Neural progenitor cell (in vitro differentiated cells): ENCODE results near the gene CLNK. TPM values are rescaled to one million over a fixed set of nuclear protein-coding genes. Genes with fewer than 3 reads are reported as not detected.

Experiments
- DNase-seq: peaks from one replicate; pipeline ENCODE4 v3.0.0-alpha.2; 2016; ENCODE audit warnings: low spot score
- H2AFZ ChIP-seq: fragments of 200-600 bp; sonication (generic); replicated peaks from 2 replicates; pipeline ENCODE4 v1.6.1; 2016; ENCODE audit warnings: antibody characterized with exemption
- H3F3A ChIP-seq: fragments of 200-600 bp; sonication (generic); 2 replicates; pipeline ENCODE4 v1.6.1; 2016; ENCODE audit warnings: antibody characterized with exemption, low read depth
- H3K27ac ChIP-seq: fragments of 200-600 bp; sonication (generic); 2 replicates; pipeline ENCODE4 v1.5.1; 2016; ENCODE audit warnings: mild to moderate bottlenecking
- H3K27me3 ChIP-seq: fragments of 200-600 bp; sonication (generic); 2 replicates; pipeline ENCODE4 v1.6.1; 2016; ENCODE audit warnings: mild to moderate bottlenecking, moderate library complexity
- H3K36me3 ChIP-seq: fragments of 200-600 bp; sonication (generic); 2 replicates; pipeline ENCODE4 v1.5.1; 2016
- H3K4me1 ChIP-seq: fragments of 200-600 bp; sonication (generic); 2 replicates; pipeline ENCODE4 v1.6.1; 2016; ENCODE audit warnings: mixed run types
- H3K4me2 ChIP-seq: fragments of 200-600 bp; sonication (generic); 2 replicates; pipeline ENCODE4 v1.6.1; 2016
- H3K4me3 ChIP-seq: fragments of 200-600 bp; sonication (generic); 2 replicates; pipeline ENCODE4 v1.5.1; 2016
- H3K79me2 ChIP-seq: fragments of 200-600 bp; sonication (generic); 2 replicates; pipeline ENCODE4 v1.6.1; 2016; ENCODE audit warnings: low read depth
- H3K9ac ChIP-seq: fragments of 200-600 bp; sonication (generic); 2 replicates; pipeline ENCODE4 v1.6.1; 2016
- H3K9me3 ChIP-seq: fragments of 200-600 bp; sonication (generic); 2 replicates; pipeline ENCODE4 v1.5.1; 2016; ENCODE audit warnings: low read depth
- H4K20me1 ChIP-seq: fragments of 200-600 bp; sonication (generic); 2 replicates; pipeline ENCODE4 v1.6.1; 2016; ENCODE audit warnings: low read depth
- H3K27ac Mint-ChIP-seq: 3 replicates; pipeline ENCODE4 v1.8.0; 2021; ENCODE audit warnings: mixed read lengths
- H3K27me3 Mint-ChIP-seq: 2 replicates; pipeline ENCODE4 v1.8.0; 2022; ENCODE audit warnings: low read depth, mild to moderate bottlenecking, inconsistent platforms, moderate library complexity, mixed read lengths; ENCODE audit not compliant: insufficient read depth
- H3K36me3 Mint-ChIP-seq: 3 replicates; pipeline ENCODE4 v1.8.0; 2021; ENCODE audit warnings: mixed read lengths
- H3K4me1 Mint-ChIP-seq: 3 replicates; pipeline ENCODE4 v1.8.0; 2021; ENCODE audit warnings: mixed read lengths
- H3K4me3 Mint-ChIP-seq: 3 replicates; pipeline ENCODE4 v1.8.0; 2021; ENCODE audit warnings: mild to moderate bottlenecking, moderate library complexity, mixed read lengths
- H3K9me3 Mint-ChIP-seq: 3 replicates; pipeline ENCODE4 v1.8.0; 2020; ENCODE audit warnings: mixed read lengths
- EZH2 ChIP-seq: fragments of 200-600 bp; sonication (generic); IDR thresholded peaks from 2 replicates; pipeline ENCODE4 v1.6.1; 2017; ENCODE audit warnings: antibody characterized with exemption, mild to moderate bottlenecking, moderate library complexity
- EZH2phosphoT487 ChIP-seq: fragments of 200-600 bp; sonication (generic); IDR thresholded peaks from 2 replicates; pipeline ENCODE4 v1.6.1; 2017; ENCODE audit warnings: antibody characterized with exemption
- total RNA-seq: library from RNA; depleted of rRNA; stranded (reverse); fragments of >200 nt; gene quantifications from 2 replicates; pipeline ENCODE4 v1.2.3, GENCODE V29; 2015; ENCODE audit warnings: low replicate concordance
- TF ChIP-seq, protein P1 (sequence below): fragments of 200-600 bp; sonication (generic); IDR thresholded peaks from 2 replicates; pipeline ENCODE4 v1.5.1; 2017; ENCODE audit warnings: antibody characterized with exemption, mild to moderate bottlenecking

Gene CLNK
- total RNA-seq, 1 donor from 2014 or later: not detected

DNA sequence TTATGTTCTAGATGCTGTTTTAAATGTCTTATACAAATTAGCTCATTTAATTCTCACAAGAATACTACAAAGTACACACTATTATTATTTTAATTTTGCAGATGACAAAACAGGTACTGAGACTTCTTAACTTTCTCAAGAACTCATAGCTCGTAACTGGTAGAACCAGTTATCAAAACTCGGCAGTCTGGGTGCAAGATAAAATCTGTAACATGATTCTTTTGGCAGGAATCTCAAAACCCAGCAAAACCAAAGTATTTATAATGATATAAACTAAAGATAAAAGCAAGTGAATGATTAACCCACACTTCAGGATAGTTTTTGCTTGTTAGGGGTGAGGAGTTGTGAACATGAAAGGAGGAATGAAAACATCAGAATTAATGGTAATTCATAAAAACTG is 27.6 kb downstream of the CLNK start:
- Histone ChIP-seq H3K9me3 (no peaks in the 10 kb centered on the region), H3K36me3 (no peaks in the 10 kb centered on the region), H3K27me3 (no peaks in the 10 kb centered on the region), H3K4me3 (no peak overlapping the region), H3K9ac (no peak overlapping the region), H2AFZ (no peak overlapping the region), H3K27ac (no peak overlapping the region), H3K79me2 (no peaks in the 10 kb centered on the region), H3K4me2 (no peak overlapping the region), H3K4me1 (no peaks in the 10 kb centered on the region), H3F3A (no peaks in the 10 kb centered on the region), H4K20me1 (no peaks in the 10 kb centered on the region)
- Mint-ChIP-seq H3K36me3 (no peaks in the 10 kb centered on the region), H3K27me3 (no peaks in the 10 kb centered on the region), H3K9me3 (no peaks in the 10 kb centered on the region), H3K27ac (no peak overlapping the region), H3K4me3 (no peak overlapping the region), H3K4me1 (no peaks in the 10 kb centered on the region)
- TF ChIP-seq, protein P1, sequence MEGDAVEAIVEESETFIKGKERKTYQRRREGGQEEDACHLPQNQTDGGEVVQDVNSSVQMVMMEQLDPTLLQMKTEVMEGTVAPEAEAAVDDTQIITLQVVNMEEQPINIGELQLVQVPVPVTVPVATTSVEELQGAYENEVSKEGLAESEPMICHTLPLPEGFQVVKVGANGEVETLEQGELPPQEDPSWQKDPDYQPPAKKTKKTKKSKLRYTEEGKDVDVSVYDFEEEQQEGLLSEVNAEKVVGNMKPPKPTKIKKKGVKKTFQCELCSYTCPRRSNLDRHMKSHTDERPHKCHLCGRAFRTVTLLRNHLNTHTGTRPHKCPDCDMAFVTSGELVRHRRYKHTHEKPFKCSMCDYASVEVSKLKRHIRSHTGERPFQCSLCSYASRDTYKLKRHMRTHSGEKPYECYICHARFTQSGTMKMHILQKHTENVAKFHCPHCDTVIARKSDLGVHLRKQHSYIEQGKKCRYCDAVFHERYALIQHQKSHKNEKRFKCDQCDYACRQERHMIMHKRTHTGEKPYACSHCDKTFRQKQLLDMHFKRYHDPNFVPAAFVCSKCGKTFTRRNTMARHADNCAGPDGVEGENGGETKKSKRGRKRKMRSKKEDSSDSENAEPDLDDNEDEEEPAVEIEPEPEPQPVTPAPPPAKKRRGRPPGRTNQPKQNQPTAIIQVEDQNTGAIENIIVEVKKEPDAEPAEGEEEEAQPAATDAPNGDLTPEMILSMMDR: no peak
- TF ChIP-seq EZH2phosphoT487 (no peak), EZH2 (no peak)
- no peak for DNase-seq

DNA sequence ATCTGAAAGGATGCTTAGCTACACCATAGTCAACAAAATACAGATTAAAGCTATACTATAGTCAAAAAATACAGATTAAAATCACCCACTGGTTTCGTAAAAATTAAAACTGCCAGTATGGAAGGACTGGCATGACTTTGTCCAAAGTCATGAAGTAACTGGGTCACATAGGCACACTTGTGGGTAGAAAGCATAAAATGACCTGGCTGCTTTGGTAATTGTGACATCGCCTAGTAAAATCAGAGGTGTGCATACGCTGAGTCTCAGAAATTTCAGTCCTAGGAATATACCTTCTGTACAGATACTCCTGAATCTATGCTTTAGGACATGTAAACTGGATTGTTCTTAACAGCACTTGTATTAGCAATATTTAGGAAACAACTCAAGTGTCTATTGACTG is 28.1 kb downstream of the CLNK start:
- Histone ChIP-seq H3K9ac (no peak overlapping the region), H3K4me1 (no peaks in the 10 kb centered on the region), H3K36me3 (no peaks in the 10 kb centered on the region), H3K9me3 (no peaks in the 10 kb centered on the region), H3K27ac (no peak overlapping the region), H4K20me1 (no peaks in the 10 kb centered on the region), H3K4me3 (no peak overlapping the region), H3K79me2 (no peaks in the 10 kb centered on the region), H2AFZ (no peak overlapping the region), H3K4me2 (no peak overlapping the region), H3K27me3 (no peaks in the 10 kb centered on the region), H3F3A (no peaks in the 10 kb centered on the region)
- Mint-ChIP-seq H3K27ac (no peak overlapping the region), H3K4me1 (no peaks in the 10 kb centered on the region), H3K27me3 (no peaks in the 10 kb centered on the region), H3K9me3 (no peaks in the 10 kb centered on the region), H3K36me3 (no peaks in the 10 kb centered on the region), H3K4me3 (no peak overlapping the region)
- DNase-seq: no peak
- TF ChIP-seq EZH2 (no peak), EZH2phosphoT487 (no peak)
- TF ChIP-seq, protein P1: no peak

DNA sequence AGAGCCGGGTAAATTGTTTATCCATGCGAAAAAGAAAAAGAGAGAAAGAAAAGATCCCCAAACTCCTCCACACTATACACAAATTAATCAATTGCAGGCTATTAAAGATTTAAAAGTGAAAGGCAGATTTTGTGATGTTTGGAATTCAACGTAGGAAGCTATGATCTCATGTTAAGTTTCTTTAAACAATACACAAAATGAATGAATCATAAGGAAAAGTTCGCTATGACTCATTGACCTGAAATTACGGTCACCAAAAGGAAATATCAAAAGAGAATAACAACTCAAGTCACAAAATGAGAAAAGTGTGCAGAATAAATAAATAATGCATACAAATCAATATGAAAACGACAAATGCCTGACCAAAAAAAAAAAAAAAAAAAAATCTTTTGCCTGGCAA is 28.6 kb downstream of the CLNK start:
- Mint-ChIP-seq H3K27ac (no peak overlapping the region), H3K4me1 (no peaks in the 10 kb centered on the region), H3K27me3 (no peaks in the 10 kb centered on the region), H3K9me3 (no peaks in the 10 kb centered on the region), H3K4me3 (no peak overlapping the region), H3K36me3 (no peaks in the 10 kb centered on the region)
- TF ChIP-seq, protein P1: no peak
- TF ChIP-seq EZH2: no peak
- no peak for TF ChIP-seq EZH2phosphoT487
- no peak overlapping the region for H3K4me3 ChIP-seq
- H3K36me3 ChIP-seq: no peaks in the 10 kb centered on the region
- no peaks in the 10 kb centered on the region for H3K27me3 ChIP-seq
- H2AFZ ChIP-seq: no peak overlapping the region
- H3K4me2 ChIP-seq: no peak overlapping the region
- H3K9me3 ChIP-seq: no peaks in the 10 kb centered on the region
- no peak overlapping the region for H3K9ac ChIP-seq
- no peaks in the 10 kb centered on the region for H3K4me1 ChIP-seq
- no peaks in the 10 kb centered on the region for H3F3A ChIP-seq
- no peak overlapping the region for H3K27ac ChIP-seq
- no peaks in the 10 kb centered on the region for H3K79me2 ChIP-seq
- DNase-seq: no peak
- H4K20me1 ChIP-seq: no peaks in the 10 kb centered on the region

DNA sequence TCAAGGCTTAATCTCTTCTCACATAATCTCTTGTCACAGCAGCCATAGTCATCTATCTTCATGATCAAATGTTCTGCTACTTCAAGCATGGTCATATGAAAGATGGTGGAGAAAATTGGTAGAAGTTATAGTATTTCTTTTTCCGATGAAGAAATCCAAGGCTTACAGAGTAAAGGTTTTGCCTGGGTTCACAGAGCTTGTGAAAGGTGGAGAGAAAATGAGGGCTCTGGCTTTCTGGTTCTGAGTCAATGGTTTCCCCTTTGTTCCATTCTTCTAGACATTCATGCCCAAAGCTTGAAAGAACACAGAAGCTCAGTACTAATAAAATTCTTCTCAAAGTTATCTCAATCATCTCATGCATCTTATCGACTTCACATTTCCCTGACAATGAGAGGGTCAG is 36.1 kb downstream of the CLNK start:
- Mint-ChIP-seq H3K4me1 (no peaks in the 10 kb centered on the region), H3K27ac (no peak overlapping the region), H3K27me3 (no peaks in the 10 kb centered on the region), H3K36me3 (no peaks in the 10 kb centered on the region), H3K9me3 (peaks cover 8% of the 10 kb centered on the region), H3K4me3 (no peak overlapping the region)
- Histone ChIP-seq H3F3A (no peaks in the 10 kb centered on the region), H3K79me2 (no peaks in the 10 kb centered on the region), H4K20me1 (no peaks in the 10 kb centered on the region), H3K9ac (no peak overlapping the region), H2AFZ (no peak overlapping the region), H3K9me3 (no peaks in the 10 kb centered on the region), H3K27me3 (no peaks in the 10 kb centered on the region), H3K4me3 (no peak overlapping the region), H3K27ac (no peak overlapping the region), H3K4me1 (no peaks in the 10 kb centered on the region), H3K36me3 (no peaks in the 10 kb centered on the region), H3K4me2 (no peak overlapping the region)
- TF ChIP-seq EZH2 (no peak), EZH2phosphoT487 (no peak)
- no peak for DNase-seq
